GM20431 (cell line): Measurements from ENCODE around the gene DTD1.
"Not testable (repeated sequence)": the region's sequence is repeated elsewhere in the genome, so short reads cannot be mapped to it uniquely, and the experiment has no call there.

ENCODE experiments used
- in situ Hi-C: fragments of 300-500 bp; cut with MseI, MboI; formaldehyde crosslinking; loops from one replicate; pipeline ENCODE4 v1.15.0; 2020; ENCODE audit warnings: low sequenced_read_pairs; ENCODE audit not compliant: unreplicated experiment

Gene DTD1

GRCh38 chr20:18780385-18781130, 192.7 kb downstream of the DTD1 start:
- in situ Hi-C loops: no loop called here

- in situ Hi-C loops: no loop called here
Observed at GRCh38 chr20:18781509-18781908, 193.7 kb downstream of the DTD1 start.

- in situ Hi-C loops: no loop called here
Observed at GRCh38 chr20:18783385-18783959, 195.6 kb downstream of the DTD1 start.

GRCh38 chr20:18787046-18787445, 199.2 kb downstream of the DTD1 start:
- in situ Hi-C loops: not testable (repeated sequence)

GRCh38 chr20:18788021-18788420, 200.2 kb downstream of the DTD1 start:
- in situ Hi-C loops: no loop called here

- in situ Hi-C loops: no loop called here
Observed at GRCh38 chr20:18790787-18791186, 202.9 kb downstream of the DTD1 start.

GRCh38 chr20:18793625-18794427, 206.0 kb downstream of the DTD1 start:
- in situ Hi-C loops: no loop called here

- in situ Hi-C loops: no loop called here
Observed at GRCh38 chr20:18794428-18794787, 206.6 kb downstream of the DTD1 start.

- in situ Hi-C loops: no loop called here
Observed at GRCh38 chr20:18795366-18795765, 207.5 kb downstream of the DTD1 start.

GRCh38 chr20:18796282-18796833, 208.5 kb downstream of the DTD1 start:
- in situ Hi-C loops: no loop called here

GRCh38 chr20:18801516-18801915, 213.7 kb downstream of the DTD1 start:
- in situ Hi-C loops: no loop called here

GRCh38 chr20:18802012-18802634, 214.3 kb downstream of the DTD1 start:
- in situ Hi-C loops: no loop called here

- in situ Hi-C loops: no loop called here
Observed at GRCh38 chr20:18805881-18806280, 218.0 kb downstream of the DTD1 start.

GRCh38 chr20:18808712-18809111, 220.9 kb downstream of the DTD1 start:
- in situ Hi-C loops: no loop called here

- in situ Hi-C loops: no loop called here
Observed at GRCh38 chr20:18811186-18811585, 223.3 kb downstream of the DTD1 start.

GRCh38 chr20:18811904-18812303, 224.1 kb downstream of the DTD1 start:
- in situ Hi-C loops: no loop called here

- in situ Hi-C loops: no loop called here
Observed at GRCh38 chr20:18813483-18813882, 225.6 kb downstream of the DTD1 start, which contains the start of gene SCP2D1. SCP2D1 (plus strand) TSS chr20:18813783; CDS start chr20:18813816, 33 bp downstream.

GRCh38 chr20:18815194-18815942, 227.5 kb downstream of the DTD1 start:
- in situ Hi-C loops: no loop called here
